UCSD-AML1 (cell line): ENCODE measurements around the gene TAS2R3.

Experiments
- DNase-seq: peaks from one replicate; lab custom pipeline; 2025; ENCODE audit not compliant: unreplicated experiment; lab: John Stamatoyannopoulos, UW

TAS2R3 gene

GRCh38 chr7:141785706-141786552 lies 22.0 kb downstream of the TAS2R3 start:
- no peak for DNase-seq

GRCh38 chr7:141788296-141788695 lies 24.4 kb downstream of the TAS2R3 start:
- no peak for DNase-seq

- no peak for DNase-seq
These were observed 26.0 kb downstream of the TAS2R3 start, which contains the start of gene TAS2R5 for GRCh38 chr7:141789917-141790316. Gene TAS2R5, plus strand, starts transcription at chr7:141790217. Its CDS starts 145 bp downstream, at chr7:141790362.

DNA sequence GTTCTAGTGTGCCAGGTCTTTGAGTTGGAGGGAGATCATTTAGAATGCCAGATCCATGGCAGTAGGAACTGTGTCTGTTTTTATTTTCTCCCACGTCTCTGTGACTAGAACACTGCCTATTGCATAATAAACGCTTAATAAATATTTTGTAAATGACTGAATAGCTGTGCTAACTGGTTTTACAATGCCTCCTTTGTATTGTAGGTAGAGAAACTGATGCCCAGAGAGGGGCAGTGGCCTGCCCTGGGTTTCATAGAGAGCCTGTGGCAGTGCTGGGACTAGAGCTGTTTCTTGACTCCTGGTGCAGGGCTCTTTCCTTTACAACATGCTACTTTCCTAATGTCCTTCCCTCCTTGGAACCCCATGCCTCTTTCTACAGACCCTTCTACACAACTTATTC lies 28.6 kb downstream of the TAS2R3 start:
- DNase-seq: no peak
